IPS-20b (cell line): Measurements from ENCODE around the gene RBMX2.
"Not testable (repeated sequence)": the region's sequence is repeated elsewhere in the genome, so short reads cannot be mapped to it uniquely, and the experiment has no call there.

Experiments
- H3K27ac ChIP-seq: one replicate; pipeline ENCODE4 v1.5.1; 2013; ENCODE audit warnings: low read length
- H3K27me3 ChIP-seq: 2 replicates; pipeline ENCODE4 v1.6.1; 2013; ENCODE audit warnings: mild to moderate bottlenecking, low read length, inconsistent platforms; ENCODE audit not compliant: insufficient read depth
- H3K36me3 ChIP-seq: 2 replicates; pipeline ENCODE4 v1.6.1; 2013; ENCODE audit warnings: low read depth, mild to moderate bottlenecking, inconsistent platforms, low read length, moderate library complexity; ENCODE audit not compliant: insufficient read depth
- H3K4me1 ChIP-seq: 2 replicates; pipeline ENCODE4 v1.6.1; 2013; ENCODE audit warnings: mild to moderate bottlenecking, control low read depth, inconsistent platforms, low read length, moderate library complexity; ENCODE audit not compliant: insufficient read depth
- H3K4me3 ChIP-seq: 2 replicates; pipeline ENCODE4 v1.5.1; 2013; ENCODE audit warnings: mild to moderate bottlenecking, low read length, inconsistent platforms
- H3K9ac ChIP-seq: 2 replicates; pipeline ENCODE4 v1.6.1; 2013; ENCODE audit warnings: low read depth, mild to moderate bottlenecking, inconsistent platforms, low read length, moderate library complexity
- H3K9me3 ChIP-seq: 2 replicates; pipeline ENCODE4 v1.6.1; 2013; ENCODE audit warnings: mild to moderate bottlenecking, low read depth, low read length, inconsistent platforms; ENCODE audit not compliant: insufficient read depth

The RBMX2 gene

GRCh38 chrX:130415201-130415600 lies 13.4 kb downstream of the RBMX2 start:
- H3K9ac ChIP-seq: no peak overlapping the region
- no peaks in the 10 kb centered on the region for H3K9me3 ChIP-seq
- peaks cover 7% of the 10 kb centered on the region; the same call in 1 of the 2 replicates for H3K4me1 ChIP-seq
- no peak overlapping the region for H3K27ac ChIP-seq
- peaks cover 24% of the 10 kb centered on the region for H3K36me3 ChIP-seq
- H3K27me3 ChIP-seq: no peaks in the 10 kb centered on the region
- H3K4me3 ChIP-seq: no peak overlapping the region

- H3K4me1 ChIP-seq: peaks cover 7% of the 10 kb centered on the region; the same call in 1 of the 2 replicates
- no peak overlapping the region for H3K9ac ChIP-seq
- no peak overlapping the region for H3K4me3 ChIP-seq
- no peaks in the 10 kb centered on the region for H3K9me3 ChIP-seq
- H3K36me3 ChIP-seq: 0 out of 2 replicates have a peak, but pooled peaks cover 15% of the 10 kb centered on the region
- H3K27me3 ChIP-seq: no peaks in the 10 kb centered on the region
- no peak overlapping the region for H3K27ac ChIP-seq
Measured at GRCh38 chrX:130416785-130417184, 15.0 kb downstream of the RBMX2 start.

GRCh38 chrX:130418066-130418465 lies 16.3 kb downstream of the RBMX2 start:
- no peaks in the 10 kb centered on the region for H3K27me3 ChIP-seq
- H3K27ac ChIP-seq: no peak overlapping the region
- H3K36me3 ChIP-seq: 0 out of 2 replicates have a peak, but pooled peaks cover 9% of the 10 kb centered on the region
- H3K4me3 ChIP-seq: no peak overlapping the region
- no peak overlapping the region for H3K9ac ChIP-seq
- peaks cover 7% of the 10 kb centered on the region; the same call in 1 of the 2 replicates for H3K4me1 ChIP-seq
- no peaks in the 10 kb centered on the region for H3K9me3 ChIP-seq

GRCh38 chrX:130418740-130419139 lies 17.0 kb downstream of the RBMX2 start:
- Histone ChIP-seq H3K4me1 (peaks cover 7% of the 10 kb centered on the region; the same call in 1 of the 2 replicates), H3K4me3 (no peak overlapping the region), H3K27ac (no peak overlapping the region), H3K27me3 (no peaks in the 10 kb centered on the region), H3K36me3 (0 out of 2 replicates have a peak, but pooled peaks cover 9% of the 10 kb centered on the region), H3K9me3 (no peaks in the 10 kb centered on the region), H3K9ac (no peak overlapping the region)

GRCh38 chrX:130419263-130419662 lies 17.5 kb downstream of the RBMX2 start:
- Histone ChIP-seq H3K36me3 (0 out of 2 replicates have a peak, but pooled peaks cover 7% of the 10 kb centered on the region), H3K4me3 (no peak overlapping the region), H3K4me1 (peaks cover 7% of the 10 kb centered on the region; the same call in 1 of the 2 replicates), H3K27me3 (no peaks in the 10 kb centered on the region), H3K27ac (no peak overlapping the region), H3K9ac (no peak overlapping the region), H3K9me3 (no peaks in the 10 kb centered on the region)

GRCh38 chrX:130426531-130426930 lies 24.7 kb downstream of the RBMX2 start:
- no peaks in the 10 kb centered on the region for H3K27me3 ChIP-seq
- no peak overlapping the region for H3K4me3 ChIP-seq
- no peak overlapping the region for H3K9ac ChIP-seq
- H3K4me1 ChIP-seq: no peaks in the 10 kb centered on the region
- no peaks in the 10 kb centered on the region for H3K36me3 ChIP-seq
- H3K9me3 ChIP-seq: no peaks in the 10 kb centered on the region
- H3K27ac ChIP-seq: no peak overlapping the region

- not testable (repeated sequence) for H3K36me3 ChIP-seq, H3K27ac ChIP-seq, H3K4me3 ChIP-seq, H3K4me1 ChIP-seq, H3K9ac ChIP-seq, H3K27me3 ChIP-seq, H3K9me3 ChIP-seq
Measured at GRCh38 chrX:130429236-130429635, 27.4 kb downstream of the RBMX2 start.

GRCh38 chrX:130435937-130436336 lies 34.1 kb downstream of the RBMX2 start:
- H3K36me3 ChIP-seq: no peaks in the 10 kb centered on the region
- H3K9me3 ChIP-seq: no peaks in the 10 kb centered on the region
- H3K9ac ChIP-seq: no peak overlapping the region
- H3K27me3 ChIP-seq: no peaks in the 10 kb centered on the region
- H3K27ac ChIP-seq: no peak overlapping the region
- no peaks in the 10 kb centered on the region for H3K4me1 ChIP-seq
- no peak overlapping the region for H3K4me3 ChIP-seq

- H3K4me1 ChIP-seq, H3K36me3 ChIP-seq, H3K27ac ChIP-seq, H3K9me3 ChIP-seq, H3K4me3 ChIP-seq, H3K27me3 ChIP-seq, H3K9ac ChIP-seq: not testable (repeated sequence)
Measured at GRCh38 chrX:130437996-130438395, 36.2 kb downstream of the RBMX2 start.

GRCh38 chrX:130443875-130444274 lies 42.1 kb downstream of the RBMX2 start:
- H3K4me1 ChIP-seq: no peaks in the 10 kb centered on the region
- no peaks in the 10 kb centered on the region for H3K27me3 ChIP-seq
- H3K36me3 ChIP-seq: no peaks in the 10 kb centered on the region
- no peak overlapping the region for H3K9ac ChIP-seq
- H3K4me3 ChIP-seq: no peak overlapping the region
- H3K9me3 ChIP-seq: no peaks in the 10 kb centered on the region
- H3K27ac ChIP-seq: no peak overlapping the region

- H3K27ac ChIP-seq: no peak overlapping the region
- H3K27me3 ChIP-seq: no peaks in the 10 kb centered on the region
- H3K4me3 ChIP-seq: no peak overlapping the region
- H3K4me1 ChIP-seq: no peaks in the 10 kb centered on the region
- no peak overlapping the region for H3K9ac ChIP-seq
- H3K9me3 ChIP-seq: no peaks in the 10 kb centered on the region
- no peaks in the 10 kb centered on the region for H3K36me3 ChIP-seq
Measured at GRCh38 chrX:130444641-130445336, 43.0 kb downstream of the RBMX2 start.

- Histone ChIP-seq H3K36me3 (no peaks in the 10 kb centered on the region), H3K9me3 (no peaks in the 10 kb centered on the region), H3K27me3 (no peaks in the 10 kb centered on the region), H3K4me1 (no peaks in the 10 kb centered on the region), H3K4me3 (no peak overlapping the region), H3K9ac (no peak overlapping the region), H3K27ac (no peak overlapping the region)
Measured at GRCh38 chrX:130446974-130447373, 45.2 kb downstream of the RBMX2 start.
